ENCODE results near the gene GYS2.
"Not testable (repeated sequence)": the region's sequence is repeated elsewhere in the genome, so short reads cannot be mapped to it uniquely, and the experiment has no call there.

Gene GYS2

GRCh38 chr12:21604245-21605101 lies at the start of gene GYS2:
GYS2 (minus strand) TSS chr12:21604847; CDS start chr12:21604592, 255 bp downstream.
- no peak for DNase-seq

DNA sequence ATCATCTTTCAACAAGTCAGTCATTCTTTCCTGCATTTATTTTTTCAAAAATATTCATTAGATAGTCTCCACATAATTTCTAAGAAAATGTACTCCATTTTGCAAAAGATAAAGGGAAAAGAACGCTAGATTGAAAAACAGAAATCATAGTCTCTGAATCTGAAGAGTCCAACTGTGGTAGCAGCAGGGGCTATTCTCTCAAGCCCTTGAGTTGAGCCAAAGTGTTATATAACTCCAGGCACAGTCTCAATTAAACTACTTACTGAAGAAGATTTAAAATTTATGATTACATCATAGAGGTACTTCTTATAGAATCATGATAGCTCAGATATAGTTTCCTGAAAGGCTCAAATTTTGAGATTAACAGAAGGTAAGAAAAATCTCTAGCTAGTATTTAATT lies 47.2 kb upstream of the GYS2 start:
- DNase-seq: no peak

- no peak for DNase-seq
Measured at GRCh38 chr12:21650997-21651396, 46.4 kb upstream of the GYS2 start.

DNA sequence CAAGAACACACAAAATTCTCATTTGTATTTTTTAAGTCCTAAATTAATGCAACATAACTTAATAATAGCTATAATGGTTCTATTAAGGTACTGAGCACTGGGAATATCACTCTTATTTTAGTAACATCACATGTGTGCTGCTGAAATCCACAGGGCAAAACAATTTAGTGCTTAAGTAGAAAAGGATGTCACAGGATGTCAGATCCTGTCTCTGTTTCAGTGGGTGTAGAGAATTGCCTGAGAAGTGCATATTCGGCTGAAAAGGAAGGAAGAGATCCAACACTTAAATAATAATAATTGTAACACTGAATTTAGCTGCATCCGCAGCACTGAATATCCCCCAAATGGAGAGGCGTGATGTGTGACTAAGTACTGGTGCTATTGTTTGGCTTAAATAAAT lies 44.4 kb upstream of the GYS2 start:
- DNase-seq: no peak

GRCh38 chr12:21648378-21648777 lies 43.7 kb upstream of the GYS2 start:
- no peak for DNase-seq

GRCh38 chr12:21647179-21647578 lies 42.5 kb upstream of the GYS2 start:
- DNase-seq: no peak

DNA sequence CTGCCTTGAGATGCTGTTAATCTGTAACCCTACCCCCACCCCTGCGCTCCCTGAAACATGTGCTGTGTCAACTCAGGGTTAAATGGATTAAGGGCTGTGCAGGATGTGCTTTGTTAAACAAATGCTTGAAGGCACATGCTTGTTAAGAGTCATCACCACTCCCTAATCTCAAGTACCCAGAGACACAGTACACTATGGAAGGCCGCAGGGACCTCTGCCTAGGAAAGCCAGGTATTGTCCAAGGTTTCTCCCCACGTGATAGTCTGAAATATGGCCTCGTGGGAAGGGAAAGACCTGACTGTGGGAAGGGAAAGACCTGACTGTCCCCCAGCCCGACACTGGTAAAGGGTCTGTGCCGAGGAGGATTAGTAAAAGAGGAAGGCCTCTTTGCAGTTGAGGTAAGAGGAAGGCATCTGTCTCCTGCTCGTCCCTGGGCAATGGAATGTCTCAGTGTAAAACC lies 40.4 kb upstream of the GYS2 start:
- DNase-seq: not testable (repeated sequence)

- DNase-seq: no peak
Measured at GRCh38 chr12:21644516-21644915, 39.9 kb upstream of the GYS2 start.

- DNase-seq: no peak
Measured at GRCh38 chr12:21643758-21644157, 39.1 kb upstream of the GYS2 start.

DNA sequence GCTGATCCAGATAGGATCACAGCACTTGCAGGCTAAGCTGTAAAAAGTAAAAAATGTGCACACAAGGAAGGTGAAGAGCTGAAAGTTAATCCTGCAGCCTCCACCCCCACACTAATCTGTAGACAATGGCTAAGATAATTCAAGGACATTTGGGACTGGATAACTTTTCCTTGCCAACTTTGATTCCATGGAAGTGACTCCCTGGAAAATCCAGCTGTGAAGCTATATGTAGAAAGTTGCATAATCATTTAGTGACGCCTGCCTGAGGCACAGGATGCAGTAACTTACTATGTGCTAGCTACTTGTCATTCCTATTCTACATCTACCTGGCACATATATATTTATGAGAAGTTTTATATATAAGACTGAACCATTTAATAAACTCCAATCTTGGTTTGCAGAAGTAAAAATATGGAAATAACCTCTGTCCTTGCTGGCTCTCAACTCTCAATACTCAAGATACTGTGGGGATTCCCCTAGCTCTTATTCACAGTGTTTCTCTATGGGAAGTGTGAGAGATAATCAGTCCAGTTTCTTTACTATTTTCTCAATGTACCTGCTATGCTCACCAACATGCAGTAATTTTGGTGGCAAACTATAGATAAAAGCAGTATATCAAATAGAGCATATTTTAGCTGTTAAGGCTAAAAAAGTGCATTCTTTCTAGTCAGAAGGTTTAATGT lies 38.2 kb upstream of the GYS2 start:
- DNase-seq: no peak

DNA sequence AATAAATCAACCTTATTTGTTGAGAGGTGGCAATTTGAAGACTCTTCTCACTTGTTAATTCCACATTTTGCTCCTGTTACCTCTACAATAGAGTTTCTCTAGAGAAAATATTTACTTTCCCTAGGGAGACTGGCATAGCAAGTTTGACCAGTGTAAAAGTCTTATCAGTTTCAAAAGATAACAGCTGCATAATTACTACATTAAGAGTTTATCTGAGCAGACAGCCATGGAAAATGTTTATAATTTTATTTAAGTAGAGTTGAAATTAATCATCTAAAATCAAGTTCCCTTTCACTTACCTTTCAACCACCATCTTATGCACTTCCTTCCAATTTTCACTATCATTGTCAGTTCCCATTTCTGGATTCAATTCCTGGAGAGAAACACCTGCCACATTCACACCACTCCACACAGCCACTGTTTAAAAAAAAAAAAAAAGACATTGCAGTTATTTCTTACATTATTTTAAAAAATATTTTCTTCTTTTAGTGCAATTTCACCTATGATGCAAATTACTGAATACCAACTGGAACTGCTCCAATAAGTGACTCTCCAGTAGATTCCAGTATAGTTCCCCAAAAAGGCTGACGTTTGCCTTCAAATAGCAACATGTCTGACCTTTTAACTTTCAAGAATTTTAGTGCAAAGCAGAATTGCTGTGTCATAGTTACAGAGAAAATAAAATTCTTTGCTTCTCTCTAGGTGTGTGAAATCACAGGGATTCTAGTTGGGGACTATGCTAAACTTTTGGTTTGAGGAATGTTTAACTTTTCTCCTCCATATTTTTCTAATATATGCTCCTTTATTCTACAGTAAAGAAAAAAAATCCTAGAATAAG lies 33.6 kb upstream of the GYS2 start:
- DNase-seq: no peak

GRCh38 chr12:21634245-21634644 lies 29.6 kb upstream of the GYS2 start:
- DNase-seq: no peak

DNA sequence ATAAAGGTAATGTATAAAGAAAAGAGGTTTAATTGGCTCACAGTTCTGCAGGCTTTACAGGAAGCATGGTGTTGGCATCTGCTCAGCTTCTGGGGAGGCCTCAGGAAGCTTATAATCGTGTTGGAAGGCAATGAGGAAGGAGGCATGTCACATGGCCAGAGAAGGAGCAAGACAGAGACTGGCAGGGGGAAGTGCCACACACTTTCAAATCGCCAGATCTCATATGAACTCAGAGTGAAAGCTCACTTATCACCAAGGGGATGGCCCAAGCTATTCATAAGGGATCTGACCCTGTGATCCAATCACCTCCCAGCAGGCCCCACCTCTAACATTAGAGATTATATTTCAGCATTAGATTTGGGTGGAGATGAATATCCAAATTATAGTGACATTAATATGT lies 26.7 kb upstream of the GYS2 start:
- DNase-seq: no peak

DNA sequence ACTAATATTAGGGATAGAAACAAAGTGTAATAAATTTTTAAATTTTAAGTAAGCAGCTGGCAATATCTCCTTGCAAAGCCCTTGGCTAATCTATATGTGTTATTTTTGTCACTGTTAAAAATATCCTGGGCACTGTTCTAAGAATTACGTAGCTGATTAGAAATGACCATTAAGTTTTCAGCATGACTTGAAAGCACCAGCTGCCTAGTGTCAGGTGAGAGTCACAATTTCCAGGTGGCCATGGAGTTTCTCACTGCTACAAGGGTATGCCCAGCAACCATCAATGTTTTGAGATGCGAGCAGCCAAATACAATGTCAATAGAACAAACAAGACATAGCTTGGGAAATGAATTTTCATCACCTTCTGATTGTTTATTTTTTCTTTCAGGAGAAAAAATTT lies 23.3 kb upstream of the GYS2 start:
- DNase-seq: no peak

- DNase-seq: no peak
Measured at GRCh38 chr12:21618566-21618965, 13.9 kb upstream of the GYS2 start.

GRCh38 chr12:21617030-21617429 lies 12.4 kb upstream of the GYS2 start:
- no peak for DNase-seq

DNA sequence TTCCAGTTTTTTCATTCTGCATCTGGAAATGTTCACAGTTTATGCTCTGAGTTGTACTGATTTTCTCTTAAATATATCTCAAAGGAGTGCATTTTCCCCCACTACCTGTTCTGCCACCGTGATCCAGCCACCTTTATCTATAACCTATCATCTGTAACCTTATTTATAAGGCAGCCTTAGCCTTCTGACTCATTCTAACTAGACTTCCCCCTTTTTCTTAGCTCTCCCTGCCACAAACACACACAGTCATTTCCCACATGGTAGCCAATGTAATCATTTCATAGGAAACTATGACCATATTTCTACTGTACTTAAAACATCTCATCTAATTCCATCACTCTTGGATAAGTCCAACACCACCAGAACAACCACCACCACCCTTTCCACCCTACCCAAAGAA lies 10.8 kb upstream of the GYS2 start:
- no peak for DNase-seq

DNA sequence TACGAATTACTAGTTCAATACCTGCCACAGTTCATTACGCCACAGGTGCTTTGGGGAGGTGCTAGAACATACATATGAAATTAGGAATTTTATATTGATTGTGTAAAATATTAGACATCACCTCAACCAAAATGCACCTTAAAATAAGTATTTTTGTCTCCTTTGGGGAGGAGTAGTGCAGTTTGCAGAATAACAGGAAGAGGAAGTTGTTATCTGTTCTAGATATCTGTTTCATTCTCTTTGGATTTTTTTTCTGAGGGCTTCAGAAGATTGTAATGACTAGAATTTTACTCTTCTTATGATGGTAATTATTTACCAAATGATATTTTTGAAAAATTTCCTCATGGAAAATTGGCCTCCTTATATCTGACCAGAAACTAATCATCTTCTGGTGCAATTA lies 9.9 kb upstream of the GYS2 start:
- DNase-seq: no peak

- DNase-seq: no peak
Measured at GRCh38 chr12:21613931-21614330, 9.3 kb upstream of the GYS2 start.

DNA sequence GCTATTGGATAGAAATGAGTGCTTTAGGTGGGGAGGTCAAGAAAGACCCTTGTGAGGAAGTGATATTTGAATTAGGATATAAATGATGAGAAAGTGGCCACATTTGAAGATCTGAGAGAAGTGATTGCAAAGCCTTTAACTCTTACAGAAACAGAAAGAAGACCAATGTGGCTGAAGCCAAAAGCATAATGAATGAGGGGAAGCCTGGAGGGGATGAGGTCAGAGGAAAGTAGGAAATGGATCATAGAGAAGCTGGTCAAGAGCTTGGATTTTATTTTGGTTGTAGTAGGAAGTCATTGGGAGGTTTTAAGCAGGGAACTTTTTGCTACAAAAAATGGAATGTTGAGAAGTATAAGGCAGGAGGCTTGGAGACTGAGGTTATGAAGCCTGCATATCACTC lies 3.5 kb upstream of the GYS2 start:
- DNase-seq: no peak

- no peak for DNase-seq
Measured at GRCh38 chr12:21607701-21608100, 3.1 kb upstream of the GYS2 start.

- no peak for DNase-seq
Measured at GRCh38 chr12:21606175-21606574, 1.5 kb upstream of the GYS2 start.

DNA sequence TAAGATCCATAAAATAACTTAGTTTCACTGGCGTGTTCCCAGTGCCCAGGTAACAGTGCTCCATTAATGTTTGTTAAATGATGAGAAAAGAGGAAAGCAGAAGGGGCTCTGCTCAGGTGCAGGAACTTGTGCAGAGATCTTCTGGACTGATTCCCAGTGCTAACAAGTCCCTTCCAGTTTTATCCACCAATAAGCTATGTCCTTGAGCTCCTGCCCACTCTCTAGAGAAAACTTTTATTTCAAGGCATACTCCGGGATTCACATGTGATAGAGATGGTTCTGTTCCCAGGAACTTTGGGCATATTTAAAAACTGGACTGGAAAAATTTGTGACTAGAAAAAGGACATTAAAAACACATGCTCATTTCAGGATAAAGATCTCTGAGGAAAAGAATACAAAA lies 1.9 kb downstream of the GYS2 start:
- DNase-seq: no peak

DNA sequence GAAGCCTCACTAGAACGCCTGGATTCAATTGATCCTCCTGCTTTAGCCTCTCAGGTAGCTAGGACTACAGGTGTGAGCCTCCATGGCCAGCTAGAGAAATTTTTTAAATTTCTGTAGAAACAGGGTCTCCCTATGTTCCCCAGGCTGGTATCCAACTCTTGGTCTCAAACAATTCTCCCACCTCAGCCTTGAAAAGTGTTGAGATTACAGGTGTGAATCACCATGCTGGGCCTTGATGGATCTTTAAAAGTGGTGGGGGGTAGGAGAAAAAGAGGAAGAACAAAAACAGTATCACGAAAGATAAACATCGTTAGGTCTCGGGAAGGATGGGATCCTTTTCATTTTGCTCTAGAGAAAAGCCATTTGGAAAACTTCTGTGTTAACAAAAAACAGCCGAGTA lies 4.5 kb downstream of the GYS2 start:
- no peak for DNase-seq

Data from NCI-H1436 treated with DMSO at 0.1 percent for 48 hours (cell line).